GM23248 (cell line): ENCODE data around the gene MMP15. TPM values are rescaled to one million over a fixed set of nuclear protein-coding genes. Genes with fewer than 3 reads are reported as not detected.
"Not testable (repeated sequence)": the region's sequence is repeated elsewhere in the genome, so short reads cannot be mapped to it uniquely, and the experiment has no call there.

Source experiments
- DNase-seq: peaks from one replicate; pipeline ENCODE4 v3.0.0-alpha.2; 2015
- H2AFZ ChIP-seq: fragments of 200-600 bp; sonication (generic); 2 replicates; pipeline ENCODE4 v1.6.1; 2016; ENCODE audit warnings: antibody characterized with exemption
- H3F3A ChIP-seq: fragments of 200-600 bp; sonication (generic); 2 replicates; pipeline ENCODE4 v1.6.1; 2016; ENCODE audit warnings: mild to moderate bottlenecking, antibody characterized with exemption, mixed run types; ENCODE audit not compliant: insufficient read depth
- H3K27ac ChIP-seq: fragments of 200-600 bp; sonication (generic); 2 replicates; pipeline ENCODE4 v1.5.1; 2016; ENCODE audit warnings: mild to moderate bottlenecking
- H3K27me3 ChIP-seq: fragments of 200-600 bp; sonication (generic); replicated peaks from 2 replicates; pipeline ENCODE4 v1.6.1; 2016; ENCODE audit warnings: mild to moderate bottlenecking; ENCODE audit not compliant: insufficient read depth
- H3K36me3 ChIP-seq: fragments of 200-600 bp; sonication (generic); 2 replicates; pipeline ENCODE4 v1.6.1; 2016; ENCODE audit warnings: low read depth, mild to moderate bottlenecking
- H3K4me1 ChIP-seq: fragments of 200-600 bp; sonication (generic); 2 replicates; pipeline ENCODE4 v1.6.1; 2016; ENCODE audit warnings: mild to moderate bottlenecking; ENCODE audit not compliant: insufficient read depth
- H3K4me2 ChIP-seq: fragments of 200-600 bp; sonication (generic); one replicate; pipeline ENCODE4 v1.6.1; 2016; ENCODE audit warnings: mild to moderate bottlenecking; ENCODE audit not compliant: unreplicated experiment
- H3K4me3 ChIP-seq: fragments of 200-600 bp; sonication (generic); 2 replicates; pipeline ENCODE4 v1.5.1; 2016; ENCODE audit warnings: mild to moderate bottlenecking
- H3K79me2 ChIP-seq: fragments of 200-600 bp; sonication (generic); 2 replicates; pipeline ENCODE4 v1.6.1; 2016; ENCODE audit warnings: mild to moderate bottlenecking; ENCODE audit not compliant: insufficient read depth
- H3K9ac ChIP-seq: fragments of 200-600 bp; sonication (generic); 2 replicates; pipeline ENCODE4 v1.6.1; 2016; ENCODE audit warnings: mild to moderate bottlenecking
- H3K9me2 ChIP-seq: fragments of 200-600 bp; sonication (generic); 2 replicates; pipeline ENCODE4 v1.6.1; 2016; ENCODE audit warnings: mixed run types, mild to moderate bottlenecking, moderate library complexity; ENCODE audit not compliant: insufficient read depth
- H3K9me3 ChIP-seq: fragments of 200-600 bp; sonication (generic); one replicate; pipeline ENCODE4 v1.6.1; 2017; ENCODE audit warnings: low read depth
- H4K20me1 ChIP-seq: fragments of 200-600 bp; sonication (generic); 2 replicates; pipeline ENCODE4 v1.6.0; 2016; ENCODE audit not compliant: insufficient read depth
- EZH2 ChIP-seq: fragments of 200-600 bp; sonication (generic); IDR thresholded peaks from 2 replicates; pipeline ENCODE4 v1.6.1; 2018; ENCODE audit warnings: antibody characterized with exemption, mild to moderate bottlenecking; ENCODE audit not compliant: insufficient read depth, poor library complexity, severe bottlenecking
- EZH2phosphoT487 ChIP-seq: fragments of 200-600 bp; sonication (generic); IDR thresholded peaks from 2 replicates; pipeline ENCODE4 v1.6.1; 2018; ENCODE audit warnings: antibody characterized with exemption, moderate library complexity, mild to moderate bottlenecking, low read depth; ENCODE audit not compliant: insufficient read depth
- WGBS, 2 experiments: methylation state at CpG; one replicate each; pipeline ENCODE4 v1.1.6; 2015 to 2017; ENCODE audit warnings: low lambda C conversion rate in 2 of 2, low coverage in 1 of 2; ENCODE audit errors: missing lambda C conversion rate in 2 of 2; 5-methylcytosine and 5-hydroxymethylcytosine counted together
- in situ Hi-C: fragments of 300-500 bp; cut with MboI; formaldehyde crosslinking; loops from 2 replicates; pipeline ENCODE4 v1.15.0; 2020
- polyA plus RNA-seq: library from polyadenylated mRNA; unstranded; fragments of >200 nt; fragmentation: Nextera tagmentation; extraction: Ambion mirVana; gene quantifications from 2 replicates; pipeline ENCODE4 v1.2.1, GENCODE V29; 2016
- total RNA-seq: library from RNA; depleted of rRNA; stranded (reverse); fragments of >200 nt; shearing (Covaris generic); gene quantifications from 2 replicates; pipeline ENCODE4 v1.2.3, GENCODE V29; 2014

Gene MMP15
- total and polyA plus RNA-seq, 2 experiments from 2014 or later: 0.45 to 1.4 TPM

GRCh38 chr16:58063377-58064076 lies 38.0 kb downstream of the MMP15 start:
- WGBS, 2 experiments: 55 to 67% methylated on average over 8 of the region's 8 CpGs
- no peak overlapping the region for H3K9ac ChIP-seq
- no peaks in the 10 kb centered on the region for H3F3A ChIP-seq
- H3K36me3 ChIP-seq: no peaks in the 10 kb centered on the region
- no peaks in the 10 kb centered on the region for H3K9me3 ChIP-seq
- no peaks in the 10 kb centered on the region for H3K4me1 ChIP-seq
- no peak for DNase-seq
- H3K27ac ChIP-seq: no peak overlapping the region
- no peaks in the 10 kb centered on the region for H4K20me1 ChIP-seq
- in situ Hi-C loops: no loop called here
- no peak overlapping the region for H3K4me2 ChIP-seq
- H3K4me3 ChIP-seq: no peak overlapping the region
- H2AFZ ChIP-seq: no peak overlapping the region
- no peaks in the 10 kb centered on the region for H3K27me3 ChIP-seq
- no peak for TF ChIP-seq EZH2phosphoT487
- no peaks in the 10 kb centered on the region for H3K79me2 ChIP-seq
- H3K9me2 ChIP-seq: no peaks in the 10 kb centered on the region

- Histone ChIP-seq H3K4me3 (no peak overlapping the region), H3K27ac (no peak overlapping the region), H3K9me3 (no peaks in the 10 kb centered on the region), H3K9ac (no peak overlapping the region), H3F3A (no peaks in the 10 kb centered on the region), H3K36me3 (no peaks in the 10 kb centered on the region), H4K20me1 (no peaks in the 10 kb centered on the region), H3K4me1 (no peaks in the 10 kb centered on the region), H3K79me2 (no peaks in the 10 kb centered on the region), H3K9me2 (no peaks in the 10 kb centered on the region), H3K4me2 (no peak overlapping the region), H3K27me3 (no peaks in the 10 kb centered on the region), H2AFZ (no peak overlapping the region)
- TF ChIP-seq EZH2phosphoT487 (no peak), EZH2 (no peak)
- in situ Hi-C loops: no loop called here
- 85 to 87% methylated on average over 4 of the region's 4 CpGs for WGBS, 2 experiments
- no peak for DNase-seq
Measured at GRCh38 chr16:58070585-58070984, 45.0 kb downstream of the MMP15 start.

GRCh38 chr16:58072134-58072533 lies 46.6 kb downstream of the MMP15 start:
- not testable (repeated sequence) for H2AFZ ChIP-seq, H3K9ac ChIP-seq, H3K79me2 ChIP-seq

GRCh38 chr16:58073086-58073485 lies 47.5 kb downstream of the MMP15 start:
- H3K27ac ChIP-seq, DNase-seq, H3F3A ChIP-seq, H3K36me3 ChIP-seq, H3K9me2 ChIP-seq, H2AFZ ChIP-seq, H3K4me2 ChIP-seq, H3K27me3 ChIP-seq, H3K79me2 ChIP-seq, H3K4me1 ChIP-seq, in situ Hi-C loops, H3K4me3 ChIP-seq, H3K9ac ChIP-seq, H4K20me1 ChIP-seq, H3K9me3 ChIP-seq: not testable (repeated sequence)
- 69 to 76% methylated on average over 2 of the region's 2 CpGs for WGBS, 2 experiments

More at GRCh38 chr16:58072134-58072533, 46.6 kb downstream of the MMP15 start:
- DNase-seq, H3K9me3 ChIP-seq, H3K4me1 ChIP-seq, H3K4me3 ChIP-seq, in situ Hi-C loops, H3K9me2 ChIP-seq, H3K27ac ChIP-seq, H3K4me2 ChIP-seq, H4K20me1 ChIP-seq, H3K36me3 ChIP-seq, H3F3A ChIP-seq, H3K27me3 ChIP-seq: not testable (repeated sequence)
- 37 to 38% methylated on average over 5 of the region's 5 CpGs for WGBS, 2 experiments

- in situ Hi-C loops: no loop called here
- no peaks in the 10 kb centered on the region for H3K9me2 ChIP-seq
- no peak overlapping the region for H3K4me2 ChIP-seq
- no peaks in the 10 kb centered on the region for H3K36me3 ChIP-seq
- 72 to 80% methylated on average over 4 of the region's 4 CpGs for WGBS, 2 experiments
- DNase-seq: no peak
- no peaks in the 10 kb centered on the region for H3K27me3 ChIP-seq
- H2AFZ ChIP-seq: no peak overlapping the region
- no peaks in the 10 kb centered on the region for H3K4me1 ChIP-seq
- H3F3A ChIP-seq: no peaks in the 10 kb centered on the region
- TF ChIP-seq EZH2: no peak
- no peak for TF ChIP-seq EZH2phosphoT487
- no peaks in the 10 kb centered on the region for H3K9me3 ChIP-seq
- no peak overlapping the region for H3K4me3 ChIP-seq
- no peaks in the 10 kb centered on the region for H4K20me1 ChIP-seq
- no peak overlapping the region for H3K9ac ChIP-seq
- no peak overlapping the region for H3K27ac ChIP-seq
- H3K79me2 ChIP-seq: no peaks in the 10 kb centered on the region
Measured at GRCh38 chr16:58074657-58075056, 49.1 kb downstream of the MMP15 start.
